Ovary (tissue), 3 donors: Measurements from ENCODE around the gene RPL13.

Source experiments
- EP300 ChIP-seq: sonication (generic); formaldehyde crosslinking; IDR thresholded peaks from one replicate; pipeline ENCODE4 v1.6.1; 2017; ENCODE audit warnings: antibody characterized with exemption
- POLR2A ChIP-seq: fragments of 450-650 bp; IDR thresholded peaks from one replicate; pipeline ENCODE4 v1.6.1; 2017; ENCODE audit warnings: antibody characterized with exemption, mild to moderate bottlenecking, moderate library complexity
- TF ChIP-seq, protein P1 (sequence below), 3 donors: fragments of 450-650 bp in 2 of 3; fragments of 200-600 bp in 1 of 3; IDR thresholded peaks; one replicate each; pipeline versions ENCODE4 v1.5.1 to v1.8.0; 2016 to 2022; ENCODE audit warnings: antibody characterized with exemption in 3 of 3, mild to moderate bottlenecking in 1 of 3
- donor health status: DM: no; HTN: no; CAD: no.

DNA sequence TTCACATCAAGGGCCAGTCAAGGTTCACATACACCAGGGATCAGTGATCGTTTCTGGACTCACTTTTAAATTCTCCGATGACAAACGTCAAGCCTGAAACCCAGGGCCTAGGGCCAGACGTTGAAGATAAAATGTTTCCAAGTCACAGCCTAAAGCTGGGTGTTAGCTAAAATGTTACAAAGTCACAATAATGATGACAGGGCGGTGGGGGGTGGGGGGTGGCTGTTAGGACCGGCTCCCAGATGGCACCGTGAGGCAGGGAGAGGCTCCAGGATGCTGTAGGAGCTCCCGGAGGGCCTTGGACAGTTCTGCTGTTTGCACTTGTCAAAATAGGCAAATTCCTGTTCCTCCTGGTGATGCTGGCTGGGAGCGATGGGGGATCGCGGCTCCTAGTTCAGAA is 16.4 kb upstream of the RPL13 start:
- TF ChIP-seq POLR2A (no peak), EP300 (no peak)
- TF ChIP-seq, protein P1, sequence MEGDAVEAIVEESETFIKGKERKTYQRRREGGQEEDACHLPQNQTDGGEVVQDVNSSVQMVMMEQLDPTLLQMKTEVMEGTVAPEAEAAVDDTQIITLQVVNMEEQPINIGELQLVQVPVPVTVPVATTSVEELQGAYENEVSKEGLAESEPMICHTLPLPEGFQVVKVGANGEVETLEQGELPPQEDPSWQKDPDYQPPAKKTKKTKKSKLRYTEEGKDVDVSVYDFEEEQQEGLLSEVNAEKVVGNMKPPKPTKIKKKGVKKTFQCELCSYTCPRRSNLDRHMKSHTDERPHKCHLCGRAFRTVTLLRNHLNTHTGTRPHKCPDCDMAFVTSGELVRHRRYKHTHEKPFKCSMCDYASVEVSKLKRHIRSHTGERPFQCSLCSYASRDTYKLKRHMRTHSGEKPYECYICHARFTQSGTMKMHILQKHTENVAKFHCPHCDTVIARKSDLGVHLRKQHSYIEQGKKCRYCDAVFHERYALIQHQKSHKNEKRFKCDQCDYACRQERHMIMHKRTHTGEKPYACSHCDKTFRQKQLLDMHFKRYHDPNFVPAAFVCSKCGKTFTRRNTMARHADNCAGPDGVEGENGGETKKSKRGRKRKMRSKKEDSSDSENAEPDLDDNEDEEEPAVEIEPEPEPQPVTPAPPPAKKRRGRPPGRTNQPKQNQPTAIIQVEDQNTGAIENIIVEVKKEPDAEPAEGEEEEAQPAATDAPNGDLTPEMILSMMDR (IDR thresholded peaks at IDR 0.05), result no peak
